ENCODE data around the gene CDC7.
"Not testable (repeated sequence)": the region's sequence is repeated elsewhere in the genome, so short reads cannot be mapped to it uniquely, and the experiment has no call there.

The CDC7 gene

DNA sequence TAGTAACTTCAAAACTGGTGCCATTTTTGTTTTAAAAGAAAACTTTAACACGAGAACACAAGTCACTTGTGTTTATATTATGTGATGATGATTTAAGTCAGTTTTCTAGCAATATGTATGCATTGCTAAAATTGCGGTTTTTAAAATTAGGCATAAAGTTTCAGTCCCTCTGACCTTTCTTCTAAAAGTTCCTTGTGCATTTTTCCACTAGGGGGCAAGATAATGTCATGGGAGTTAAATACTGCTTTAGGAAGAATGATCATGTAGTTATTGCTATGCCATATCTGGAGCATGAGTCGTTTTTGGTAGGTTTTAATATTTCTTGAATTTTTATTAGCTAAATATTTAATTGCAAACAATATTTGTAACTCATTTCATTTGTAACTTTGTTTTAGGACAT lies 10.7 kb downstream of the CDC7 start:
- no peak for DNase-seq

DNA sequence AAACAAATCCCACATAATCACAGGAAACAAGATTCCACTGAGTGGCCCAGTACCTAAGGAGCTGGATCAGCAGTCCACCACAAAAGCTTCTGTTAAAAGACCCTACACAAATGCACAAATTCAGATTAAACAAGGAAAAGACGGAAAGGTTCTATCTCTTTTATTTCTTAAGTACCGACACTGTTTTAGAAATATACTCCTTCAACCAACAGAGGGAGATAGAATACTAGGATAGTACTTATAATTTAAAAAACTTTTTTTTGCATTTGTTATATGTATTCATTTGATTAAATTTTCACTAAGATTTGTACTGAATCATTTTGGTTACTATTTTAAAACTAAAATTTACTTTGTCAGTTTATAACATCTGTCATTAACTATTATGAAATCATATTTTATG lies 12.5 kb downstream of the CDC7 start:
- DNase-seq: no peak

DNA sequence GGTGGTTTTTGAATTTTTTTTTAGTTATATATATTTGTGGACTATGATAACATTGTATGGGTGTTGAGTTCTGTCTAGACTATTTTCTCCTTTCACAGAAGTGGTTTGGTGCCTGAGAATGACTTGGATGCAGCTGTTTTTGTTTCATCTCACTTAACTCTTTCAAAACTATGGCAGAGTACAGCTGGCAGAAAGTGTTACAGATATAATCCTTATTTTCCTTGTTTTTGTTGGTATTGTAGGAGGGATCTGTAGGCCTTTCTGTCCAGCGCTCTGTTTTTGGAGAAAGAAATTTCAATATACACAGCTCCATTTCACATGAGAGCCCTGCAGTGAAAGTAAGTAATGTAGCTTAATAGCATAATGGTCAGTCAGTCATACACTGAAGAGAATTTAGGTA lies 13.1 kb downstream of the CDC7 start:
- DNase-seq: no peak

DNA sequence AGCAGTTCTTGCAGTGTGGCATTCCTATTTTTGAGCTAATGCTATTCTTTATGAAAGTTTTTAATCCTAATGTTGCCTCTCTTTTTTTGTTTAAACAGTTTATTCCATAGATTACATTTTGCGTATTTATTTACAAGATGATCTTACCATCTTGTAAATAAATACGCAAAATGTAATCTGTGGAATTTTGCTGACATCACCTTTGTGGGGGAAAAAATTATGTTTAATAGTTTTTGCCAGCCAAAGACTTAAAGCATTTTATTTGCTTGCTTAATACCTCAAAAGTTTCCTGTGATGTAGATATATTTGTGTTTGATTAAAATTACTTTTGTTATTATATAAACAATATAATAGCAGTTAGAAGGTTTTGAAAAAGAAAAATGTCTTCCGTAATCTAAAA lies 15.3 kb downstream of the CDC7 start:
- DNase-seq: no peak

DNA sequence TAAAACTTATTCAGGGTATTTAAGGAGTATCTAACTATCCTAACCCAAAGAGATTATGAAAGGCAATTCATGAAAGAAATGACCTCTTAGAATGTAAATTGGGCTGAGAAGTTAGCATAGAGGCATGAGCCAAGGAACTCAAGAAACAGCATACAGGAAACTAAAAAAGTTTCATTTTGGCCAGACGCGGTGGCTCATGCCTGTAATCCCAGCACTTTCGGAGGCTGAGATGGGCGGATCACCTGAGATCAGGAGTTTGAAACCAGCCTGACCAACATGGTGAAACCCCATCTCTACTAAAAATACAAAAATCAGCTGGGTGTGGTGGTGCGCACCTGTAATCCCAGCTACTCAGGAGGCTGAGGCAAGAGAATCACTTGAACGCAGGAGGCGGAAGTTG lies 16.0 kb downstream of the CDC7 start:
- not testable (repeated sequence) for DNase-seq

DNA sequence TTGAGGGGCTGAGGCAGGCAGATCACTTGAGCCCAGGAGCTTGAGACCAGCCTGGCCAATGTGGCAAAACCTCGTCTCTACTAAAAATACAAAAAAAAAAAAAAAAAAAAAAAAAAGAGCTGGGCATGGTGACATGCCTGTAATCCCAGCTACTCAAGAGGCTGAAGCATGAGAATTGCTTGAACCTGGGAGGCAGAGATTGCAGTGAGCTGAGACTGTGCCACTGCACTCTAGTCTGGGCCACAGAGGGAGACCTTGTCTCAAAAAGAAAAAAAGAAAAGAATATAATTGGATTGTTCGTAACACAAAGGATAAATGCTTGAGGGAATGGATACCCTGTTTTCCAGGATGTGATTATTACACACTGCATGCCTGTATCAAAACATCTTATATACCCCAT lies 18.5 kb downstream of the CDC7 start:
- DNase-seq: not testable (repeated sequence)

DNA sequence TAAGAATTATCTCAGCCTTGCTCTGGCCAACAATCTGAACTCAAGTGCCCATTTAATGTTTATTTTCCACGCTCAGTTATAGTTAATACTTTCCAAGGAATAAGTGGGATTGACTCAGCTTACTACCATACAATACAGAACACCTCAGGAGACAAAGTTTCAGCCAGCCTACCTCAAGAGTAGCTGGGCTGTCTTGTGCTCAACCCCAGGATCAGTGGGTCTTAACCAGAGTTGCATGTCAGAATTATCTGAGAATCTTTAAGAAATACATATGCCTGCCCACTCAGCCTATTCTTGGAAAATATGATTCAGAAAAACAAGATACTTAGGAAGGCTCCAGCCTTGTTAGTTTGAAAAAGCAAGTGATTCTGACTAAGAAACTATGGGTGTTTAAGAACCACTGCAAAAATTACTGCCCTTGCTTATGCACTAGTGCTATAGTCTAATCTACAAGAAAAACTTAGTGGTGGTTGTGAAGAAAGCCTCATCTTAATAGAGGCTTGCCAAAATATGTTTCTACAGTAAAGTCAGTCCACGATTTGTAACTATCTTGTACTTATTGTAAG lies 20.4 kb downstream of the CDC7 start:
- DNase-seq: no peak

DNA sequence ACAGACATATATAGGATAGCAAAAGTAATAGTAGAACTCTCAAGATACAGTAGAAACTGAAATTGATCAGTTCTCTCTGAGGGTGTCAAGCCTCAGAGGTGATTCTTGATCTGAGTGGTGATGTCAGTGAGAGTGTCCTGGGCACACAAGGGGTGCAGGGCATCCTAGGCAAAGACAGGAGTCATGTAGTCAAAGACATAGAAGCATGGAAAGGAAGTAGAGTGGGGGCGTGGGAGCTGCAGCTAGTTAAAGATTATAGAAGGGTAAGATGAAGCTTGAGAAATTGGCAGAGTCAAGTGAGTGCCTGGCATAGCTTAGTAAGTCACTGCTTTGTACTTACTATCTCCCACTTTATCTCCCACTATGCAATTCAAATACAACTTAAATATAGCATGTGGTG lies 22.8 kb downstream of the CDC7 start:
- no peak for DNase-seq

DNA sequence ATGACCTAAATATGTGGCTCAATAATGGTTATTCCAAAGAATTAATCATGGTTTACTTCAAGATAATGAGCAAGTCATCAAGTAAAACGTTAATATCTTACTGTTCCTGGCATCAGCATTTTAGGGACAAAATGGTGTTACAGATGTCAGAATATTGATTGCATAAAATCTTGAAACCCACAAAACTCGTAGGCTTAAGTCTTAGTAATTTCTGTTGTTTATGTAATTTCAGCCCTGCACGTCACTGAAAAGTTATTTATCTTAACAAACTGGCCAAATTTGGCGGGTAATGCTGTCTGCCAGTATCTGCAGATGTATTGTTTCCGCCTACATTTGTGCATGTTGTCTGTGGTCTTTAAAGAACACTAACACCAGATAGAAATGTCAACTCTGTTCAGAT lies 25.8 kb downstream of the CDC7 start:
- DNase-seq: no peak

DNA sequence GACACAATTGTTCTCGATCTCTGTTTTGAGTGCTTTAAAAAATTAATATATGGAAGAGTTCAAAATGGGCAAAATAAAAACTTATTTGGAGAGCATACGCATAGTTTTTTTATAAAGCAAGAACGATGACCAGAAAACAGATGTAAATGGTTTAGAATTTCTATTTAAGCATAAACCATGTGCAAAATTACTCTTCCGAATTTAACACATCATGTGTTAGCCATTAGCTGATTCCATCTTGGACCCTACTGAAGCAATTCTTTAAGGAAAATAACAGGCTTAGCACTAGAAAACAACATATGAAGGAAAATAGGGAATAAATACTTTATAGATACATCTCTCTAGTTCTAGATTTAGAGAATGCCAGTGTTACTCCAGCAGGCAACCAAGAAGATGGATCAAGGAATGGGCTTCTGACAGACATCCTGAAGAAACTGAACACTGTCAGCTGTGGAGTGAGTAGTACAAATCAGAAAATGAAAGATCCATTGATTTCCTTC lies 26.7 kb downstream of the CDC7 start:
- DNase-seq: no peak

DNA sequence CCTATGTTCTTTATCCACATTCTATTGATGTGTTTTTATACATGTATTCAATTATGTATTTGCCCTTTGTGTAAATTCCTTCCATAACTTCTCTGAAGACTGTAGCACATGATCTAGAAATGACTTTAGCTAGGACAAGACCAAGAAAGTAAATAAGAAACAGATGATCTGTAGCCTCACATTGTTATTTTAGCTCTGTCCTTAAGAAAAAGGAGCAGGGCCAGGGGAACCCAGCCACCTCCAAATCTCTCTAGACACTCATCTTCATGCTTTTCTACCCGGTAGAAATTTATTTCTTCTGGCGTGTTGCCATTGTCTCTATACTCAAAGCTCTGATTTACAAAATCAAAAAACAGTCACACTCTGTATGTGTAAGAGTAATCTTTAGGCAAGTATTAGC lies 27.1 kb downstream of the CDC7 start:
- no peak for DNase-seq

DNA sequence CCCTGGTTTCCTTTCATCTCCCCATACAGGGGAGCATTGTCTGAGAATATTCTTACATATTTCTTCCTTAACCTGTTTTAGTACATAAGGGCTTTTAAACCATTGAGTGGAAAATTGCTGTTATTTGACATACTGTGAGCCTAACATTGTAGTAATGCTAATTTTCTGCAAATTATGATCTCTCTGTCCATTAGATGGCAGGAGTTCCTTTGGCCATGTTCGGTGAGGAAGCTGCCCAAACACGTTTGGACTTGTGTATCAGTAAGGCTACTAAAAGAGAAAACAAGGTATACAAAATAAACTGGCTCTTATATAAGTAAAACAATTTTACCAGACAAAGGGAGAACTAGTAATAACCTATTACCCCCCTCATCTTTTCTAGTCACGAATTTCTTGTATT lies 29.2 kb downstream of the CDC7 start:
- no peak for DNase-seq

DNA sequence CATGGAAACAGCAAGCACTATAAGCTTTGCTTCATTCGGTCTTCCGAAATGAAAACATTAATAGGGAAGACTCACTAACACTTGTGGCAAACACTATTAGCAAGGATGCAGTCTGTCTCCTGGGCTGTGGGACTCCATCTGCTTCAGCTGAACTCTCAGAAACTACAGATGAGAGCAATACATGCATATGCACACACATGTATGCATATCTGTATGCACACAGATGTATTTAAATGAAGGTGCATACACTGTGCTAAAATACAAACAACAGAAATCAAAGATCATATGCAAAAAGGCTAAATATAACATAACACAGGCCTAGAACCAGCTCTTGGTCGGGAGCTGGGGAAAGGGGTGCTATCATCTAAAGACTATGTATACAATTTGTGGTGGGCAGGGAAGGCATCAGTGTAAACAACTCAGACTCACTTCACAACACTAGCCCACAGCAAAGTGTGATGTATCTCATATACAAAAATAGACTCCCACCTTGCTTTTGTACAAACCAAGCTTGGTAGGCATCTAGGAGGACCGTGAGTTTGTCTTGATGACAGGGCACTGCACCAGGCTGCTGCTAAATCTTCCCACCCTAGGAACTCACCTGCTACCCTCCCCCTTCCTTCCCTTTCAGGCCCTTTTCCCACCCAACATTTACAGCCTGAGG lies 32.8 kb downstream of the CDC7 start:
- no peak for DNase-seq

DNA sequence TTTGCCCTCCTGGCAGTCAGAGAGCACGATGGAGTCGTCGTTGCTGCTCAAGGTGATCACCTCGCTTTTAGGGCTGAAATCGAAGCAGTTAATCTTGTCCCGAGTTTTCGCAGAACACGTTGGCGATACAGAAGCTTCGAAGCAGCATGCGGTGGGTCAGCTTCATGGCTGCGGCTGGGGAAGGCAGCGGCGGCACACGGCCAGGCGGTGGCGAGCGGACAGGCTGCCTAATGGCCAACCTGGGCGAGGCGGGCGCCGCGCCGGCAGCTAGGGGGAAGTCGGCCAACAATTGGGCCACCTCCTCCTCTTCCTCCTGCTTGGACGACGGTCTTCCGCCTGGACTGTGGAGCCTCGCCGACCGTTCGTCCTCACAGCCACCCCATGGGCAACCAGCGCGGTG lies 34.8 kb downstream of the CDC7 start:
- DNase-seq: no peak

DNA sequence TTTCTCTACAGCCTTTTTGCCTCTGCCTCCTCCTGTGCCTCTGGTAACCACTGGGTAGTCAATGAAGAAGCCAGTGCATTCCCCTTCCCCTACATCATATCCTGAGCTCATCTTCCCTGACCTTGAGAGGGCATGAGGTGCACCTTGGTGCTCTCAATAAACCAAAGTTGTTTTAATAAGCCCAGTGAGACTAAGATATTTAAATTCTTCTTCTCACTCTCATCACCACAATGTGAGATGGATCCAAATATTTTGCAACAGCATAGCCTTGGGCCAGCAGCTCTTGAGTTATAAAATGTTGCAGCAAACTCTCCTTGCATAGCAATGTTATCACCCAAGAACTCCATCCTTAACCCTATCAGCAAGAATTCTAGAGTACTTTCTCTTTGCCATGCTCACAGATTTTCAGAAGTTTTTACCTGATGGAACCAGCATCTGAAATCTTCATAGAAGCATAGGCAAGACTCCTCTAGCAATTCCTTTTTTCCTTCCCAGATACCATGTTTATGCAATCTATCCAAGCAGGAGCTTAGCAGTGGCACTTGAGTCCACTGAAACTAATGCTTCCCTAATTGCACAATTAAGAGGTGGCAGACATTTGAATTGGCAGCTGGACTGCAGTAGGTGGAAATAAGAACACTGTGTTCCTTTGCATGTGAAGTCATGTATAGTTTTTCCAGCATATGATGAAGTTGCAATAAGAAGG lies 36.8 kb downstream of the CDC7 start:
- no peak for DNase-seq

DNA sequence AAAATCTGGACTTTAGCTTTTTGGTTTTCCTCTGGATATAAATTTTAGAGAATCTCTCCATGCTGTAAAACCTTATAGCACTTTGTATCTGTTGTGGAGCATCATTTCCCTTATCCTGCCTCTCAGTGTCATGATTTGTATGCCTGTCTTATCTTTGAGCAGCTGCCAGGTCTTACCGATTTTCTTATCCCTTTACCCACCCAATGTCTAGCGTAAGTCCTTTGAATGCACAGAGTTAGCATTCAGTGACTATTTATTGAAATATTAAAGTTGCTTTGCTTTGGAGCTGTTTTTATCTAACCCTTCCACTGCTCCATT lies 37.3 kb downstream of the CDC7 start:
- DNase-seq: no peak

DNA sequence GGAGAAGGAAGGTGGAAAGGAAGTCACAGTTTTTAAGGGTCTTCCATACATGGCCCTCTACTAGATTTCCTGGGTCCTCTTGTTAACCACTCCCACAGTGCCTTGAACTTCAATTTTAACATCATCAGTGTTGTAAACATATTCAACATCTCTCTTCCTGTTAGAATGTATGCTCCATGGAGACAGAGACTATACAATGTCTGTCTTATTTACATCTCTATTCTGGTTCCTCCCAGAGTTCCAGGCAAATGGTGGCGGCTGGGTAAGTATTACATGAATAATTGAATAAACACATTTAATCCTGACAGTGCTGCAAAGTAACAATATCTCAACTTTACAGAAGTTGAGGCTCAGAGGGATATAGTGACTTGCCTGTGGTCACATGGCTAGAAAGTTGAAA lies 40.3 kb downstream of the CDC7 start:
- DNase-seq: no peak

DNA sequence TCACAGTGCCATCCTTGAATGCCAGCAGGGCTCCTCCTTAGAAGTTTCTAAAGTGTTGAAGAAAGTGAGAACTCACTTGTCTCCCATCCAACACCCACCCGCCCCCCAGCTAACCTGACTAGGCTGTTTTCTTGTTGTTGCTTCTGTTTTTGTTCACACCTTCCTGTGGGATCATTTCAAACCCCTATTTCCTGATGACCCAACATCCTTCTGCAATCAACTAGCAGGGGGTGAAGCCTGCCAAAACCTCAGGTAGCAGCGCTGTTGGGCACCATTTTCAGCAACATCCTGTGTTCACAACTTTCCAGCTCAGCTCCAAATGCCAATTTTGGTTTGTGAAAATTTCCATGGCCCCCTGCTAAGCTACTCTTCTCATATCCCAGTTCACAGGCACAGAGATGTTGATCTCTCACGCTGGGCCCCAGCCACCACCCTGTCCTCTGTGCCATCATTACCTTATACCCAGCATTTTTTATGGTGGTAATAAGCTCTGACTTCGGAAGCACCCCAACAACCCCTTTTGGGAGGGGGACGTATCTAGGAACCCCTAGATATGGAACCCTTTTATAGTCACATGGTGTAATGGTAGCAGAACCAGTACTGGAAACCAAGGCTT lies 41.4 kb downstream of the CDC7 start:
- DNase-seq: no peak

DNA sequence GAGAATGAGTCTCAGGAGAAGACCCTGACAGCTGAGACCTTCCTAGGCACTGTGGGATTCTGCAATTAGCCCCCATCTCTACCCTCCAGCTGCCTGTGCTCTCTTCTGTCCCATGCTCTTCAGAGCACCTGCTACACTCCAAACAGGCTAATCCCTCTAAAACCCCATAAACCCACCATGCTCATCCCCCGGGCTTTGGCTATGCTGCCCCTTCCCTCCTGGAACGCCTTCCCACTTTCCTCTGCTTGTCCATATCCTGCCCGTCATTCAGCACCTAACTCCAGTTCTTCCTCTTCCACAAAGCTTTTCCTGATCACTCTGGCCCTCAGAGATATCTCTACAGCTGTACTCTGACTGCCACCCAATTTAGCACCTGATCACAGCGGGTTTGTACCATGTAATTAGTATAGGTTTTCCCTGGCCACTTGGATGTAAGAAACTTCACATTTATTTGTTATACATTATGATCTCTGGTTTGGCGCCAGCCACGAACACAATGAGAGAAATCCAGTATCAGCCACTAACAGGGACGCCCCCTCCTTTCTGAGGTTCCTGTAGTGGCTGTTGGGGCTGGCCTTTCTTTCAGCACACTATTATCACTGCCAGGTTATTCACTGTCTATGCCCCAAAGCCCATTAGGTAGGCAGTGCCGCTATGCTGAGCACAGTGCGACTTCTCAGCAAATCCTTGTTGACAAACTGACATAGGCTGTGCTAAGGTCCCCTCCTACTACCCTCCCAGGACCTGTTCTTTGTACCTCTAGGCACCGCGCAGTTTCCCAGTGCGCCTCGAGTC lies 45.1 kb downstream of the CDC7 start:
- DNase-seq: no peak

DNA sequence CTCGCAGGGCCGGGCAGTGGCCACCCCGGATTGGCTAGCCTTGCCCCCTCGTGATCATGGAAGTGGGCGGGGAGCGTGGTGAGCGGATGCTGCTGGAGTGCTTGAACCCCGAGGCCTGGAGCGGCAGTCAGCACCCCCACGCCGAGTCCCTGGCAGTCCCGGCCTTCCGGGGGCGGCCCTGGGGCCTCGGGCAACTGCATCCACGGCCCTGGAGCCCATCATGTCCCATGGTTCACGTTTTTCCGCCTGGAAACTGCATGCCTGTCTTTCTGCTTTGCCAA lies 45.6 kb downstream of the CDC7 start:
- DNase-seq: no peak

DNA sequence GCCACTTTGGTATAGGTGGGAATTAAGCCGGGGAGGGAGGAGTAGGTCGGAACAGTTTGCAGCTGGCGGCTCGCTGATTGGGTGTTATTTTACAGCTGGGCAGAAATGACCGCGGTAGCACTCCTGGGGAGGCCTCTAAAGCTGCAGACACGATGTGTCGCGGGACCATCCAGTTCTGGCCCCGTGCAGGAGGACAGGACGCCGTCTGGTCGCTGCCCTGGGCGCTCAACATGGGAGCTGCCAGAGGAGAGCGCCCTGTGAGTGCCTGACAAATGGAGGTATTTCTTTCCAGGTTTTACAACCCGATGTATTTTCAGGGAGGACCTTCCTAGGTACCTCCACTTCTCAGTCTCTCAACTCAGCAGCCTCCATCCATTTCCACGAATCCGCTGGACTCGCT lies 46.2 kb downstream of the CDC7 start:
- no peak for DNase-seq

DNA sequence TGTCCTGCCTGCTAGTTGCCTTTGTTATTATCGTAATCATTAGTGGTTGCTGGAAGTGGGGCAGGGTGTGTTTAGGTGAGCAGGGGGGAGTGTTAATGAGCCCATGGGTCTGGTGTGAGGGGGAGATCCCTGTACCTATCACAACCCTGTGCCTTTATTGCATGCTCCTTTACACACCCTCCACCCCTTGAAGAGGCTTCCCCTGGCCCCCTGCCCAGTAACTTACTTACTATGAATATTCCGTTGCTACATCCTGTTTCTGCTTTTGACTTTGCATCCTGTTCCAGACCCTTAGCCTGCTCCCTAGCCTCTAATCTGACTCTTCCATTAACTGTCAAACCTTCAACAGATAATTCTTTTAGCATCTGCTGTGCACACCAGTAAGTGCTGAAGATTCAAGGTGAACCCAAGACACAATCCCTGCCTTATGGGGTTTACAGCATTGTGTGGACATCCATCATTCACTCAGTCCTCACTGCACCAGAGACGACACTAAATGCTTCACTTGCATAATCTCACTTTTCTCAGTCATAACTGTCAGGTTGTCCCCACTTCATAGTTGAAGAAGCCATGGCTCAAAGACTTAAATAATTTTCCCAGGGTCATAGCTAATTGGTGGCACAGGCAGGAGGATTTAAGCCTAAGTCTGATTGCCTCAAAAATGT lies 47.9 kb downstream of the CDC7 start:
- DNase-seq: no peak
